ENCODE results near the gene GNA12.

DNA sequence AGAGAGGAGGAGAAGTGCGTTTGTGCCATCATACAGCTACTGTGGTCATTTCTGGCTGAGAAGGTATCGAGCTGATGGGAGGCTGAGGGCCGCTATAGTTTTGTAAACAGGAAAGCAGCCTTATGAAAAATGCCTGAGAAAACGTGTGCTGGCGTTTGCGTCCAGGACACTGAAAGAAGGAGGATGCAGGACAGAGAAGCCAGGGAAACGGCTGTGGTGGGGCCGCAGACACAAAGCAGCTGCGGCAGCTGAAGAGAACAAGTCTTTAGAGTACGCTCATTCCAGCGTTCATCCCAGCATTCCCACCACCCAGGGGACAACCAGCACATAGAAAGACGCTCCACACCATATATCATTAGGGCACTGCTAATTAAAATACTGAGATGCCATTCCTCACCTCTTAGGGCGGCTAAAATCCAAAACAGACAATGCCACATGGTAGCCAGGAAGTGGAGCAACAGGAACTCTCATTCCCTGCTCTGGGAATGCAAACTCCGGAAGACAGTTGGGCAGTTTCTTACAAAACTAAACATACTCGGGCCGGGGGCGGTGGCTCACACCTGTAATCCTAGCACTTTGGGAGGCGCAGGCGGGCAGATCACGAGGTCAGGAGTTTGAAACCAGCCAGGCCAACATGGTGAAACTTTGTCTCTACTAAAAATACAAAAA, 18.4 kb downstream of the GNA12 start:
- TF ChIP-seq EZH2 (IDR thresholded peaks at IDR 0.05; ENCODE audit: insufficient read depth, poor library complexity, severe bottlenecking) (no peak), EZH2phosphoT487 (IDR thresholded peaks at IDR 0.05; ENCODE audit: insufficient read depth, low read depth) (no peak)

Data from GM23248 (cell line).